Osteoblast (primary cell): ENCODE measurements around the gene BTG4. TPM values are rescaled to one million over a fixed set of nuclear protein-coding genes. Genes with fewer than 3 reads are reported as not detected.

ENCODE experiments used
- DNase-seq: peaks from one replicate; pipeline ENCODE4 v3.0.0; 2011; ENCODE audit warnings: low spot score, mixed read lengths; ENCODE audit not compliant: insufficient read length; ENCODE audit errors: missing footprints
- H2AFZ ChIP-seq: 2 replicates; pipeline ENCODE4 v1.6.0; 2011; ENCODE audit warnings: mild to moderate bottlenecking, low read length
- H3K27ac ChIP-seq: 2 replicates; pipeline ENCODE4 v1.5.1; 2011; ENCODE audit warnings: mild to moderate bottlenecking, low read depth, low read length, moderate library complexity
- H3K27me3 ChIP-seq: 2 replicates; pipeline ENCODE4 v1.6.0; 2012; ENCODE audit warnings: mild to moderate bottlenecking, control low read depth, inconsistent platforms, low read length, moderate library complexity; ENCODE audit not compliant: insufficient read depth
- H3K36me3 ChIP-seq: 2 replicates; pipeline ENCODE4 v1.5.1; 2011; ENCODE audit warnings: mild to moderate bottlenecking, low read length, control low read depth, moderate library complexity; ENCODE audit not compliant: insufficient read depth
- H3K4me1 ChIP-seq: 2 replicates; pipeline ENCODE4 v1.5.1; 2011; ENCODE audit warnings: mild to moderate bottlenecking, low read length, control low read depth, moderate library complexity; ENCODE audit not compliant: insufficient read depth
- H3K4me2 ChIP-seq: 2 replicates; pipeline ENCODE4 v1.6.0; 2011; ENCODE audit warnings: mild to moderate bottlenecking, low read length; ENCODE audit not compliant: insufficient read depth
- H3K4me3 ChIP-seq: fragments of 200-600 bp; sonication (generic); 3 replicates; pipeline ENCODE4 v1.5.1; 2012; ENCODE audit warnings: mild to moderate bottlenecking, low read length, inconsistent platforms; ENCODE audit not compliant: insufficient read depth
- H3K79me2 ChIP-seq: 2 replicates; pipeline ENCODE4 v1.6.0; 2012; ENCODE audit warnings: mild to moderate bottlenecking, low read length, control low read depth, inconsistent platforms; ENCODE audit not compliant: insufficient read depth
- H3K9me3 ChIP-seq: 2 replicates; pipeline ENCODE4 v1.5.1; 2011; ENCODE audit warnings: low read depth, low read length, control low read depth
- H4K20me1 ChIP-seq: 2 replicates; pipeline ENCODE4 v1.6.0; 2012; ENCODE audit warnings: mild to moderate bottlenecking, low read length, control low read depth; ENCODE audit not compliant: insufficient read depth
- CTCF ChIP-seq: IDR thresholded peaks from 2 replicates; pipeline ENCODE4 v1.5.1; 2011; ENCODE audit warnings: mild to moderate bottlenecking, low read depth, low read length, moderate library complexity; ENCODE audit errors: extremely low read depth
- total RNA-seq: library from RNA; depleted of rRNA; stranded (reverse); fragments of >200 nt; gene quantifications from 2 replicates; pipeline ENCODE4 v1.2.3, GENCODE V29; 2012

BTG4 gene
- total RNA-seq, 1 donor: not detected

- Histone ChIP-seq H3K9me3 (no peaks in the 10 kb centered on the region), H2AFZ (no peak overlapping the region), H3K27me3 (no peaks in the 10 kb centered on the region), H3K79me2 (no peaks in the 10 kb centered on the region), H3K4me2 (no peak overlapping the region), H3K27ac (no peak overlapping the region), H3K4me3 (no peak overlapping the region), H3K4me1 (peaks cover 20% of the 10 kb centered on the region), H3K36me3 (peaks cover 52% of the 10 kb centered on the region), H4K20me1 (no peaks in the 10 kb centered on the region)
- TF ChIP-seq CTCF: no peak
- DNase-seq: no peak
These were observed 38.1 kb upstream of the BTG4 start for GRCh38 chr11:111550258-111550657.

GRCh38 chr11:111549869-111550203 is 37.6 kb upstream of the BTG4 start:
- Histone ChIP-seq H3K27me3 (no peaks in the 10 kb centered on the region), H2AFZ (no peak overlapping the region), H4K20me1 (no peaks in the 10 kb centered on the region), H3K79me2 (no peaks in the 10 kb centered on the region), H3K36me3 (peaks cover 55% of the 10 kb centered on the region), H3K9me3 (no peaks in the 10 kb centered on the region), H3K4me3 (no peak overlapping the region), H3K4me2 (no peak overlapping the region), H3K4me1 (peaks cover 16% of the 10 kb centered on the region), H3K27ac (no peak overlapping the region)
- TF ChIP-seq CTCF: no peak
- DNase-seq: no peak

- Histone ChIP-seq H3K9me3 (no peaks in the 10 kb centered on the region), H3K4me1 (peaks cover 13% of the 10 kb centered on the region), H2AFZ (no peak overlapping the region), H3K4me2 (no peak overlapping the region), H3K79me2 (no peaks in the 10 kb centered on the region), H3K36me3 (peaks cover 59% of the 10 kb centered on the region), H3K27ac (peak overlapping the region; percentile 2), H3K27me3 (no peaks in the 10 kb centered on the region), H4K20me1 (no peaks in the 10 kb centered on the region), H3K4me3 (no peak overlapping the region)
- DNase-seq: no peak
- no peak for TF ChIP-seq CTCF
These were observed 37.1 kb upstream of the BTG4 start for GRCh38 chr11:111549196-111549868.

- Histone ChIP-seq H3K4me3 (no peak overlapping the region), H3K4me1 (peaks cover 15% of the 10 kb centered on the region), H2AFZ (no peak overlapping the region), H3K27ac (peak overlapping the region; percentile 2), H4K20me1 (no peaks in the 10 kb centered on the region), H3K27me3 (no peaks in the 10 kb centered on the region), H3K36me3 (peaks cover 65% of the 10 kb centered on the region), H3K9me3 (no peaks in the 10 kb centered on the region), H3K4me2 (no peak overlapping the region), H3K79me2 (no peaks in the 10 kb centered on the region)
- TF ChIP-seq CTCF: no peak
- DNase-seq: no peak
These were observed 36.3 kb upstream of the BTG4 start for GRCh38 chr11:111548525-111548924.
